Amniotic epithelial cell (primary cell): Measurements from ENCODE around the gene OR51G2.

Source experiments
- DNase-seq: peaks from one replicate; pipeline ENCODE4 v3.0.0-alpha.2; 2010; ENCODE audit warnings: low read depth

The OR51G2 gene

GRCh38 chr11:4863876-4864275, 55.3 kb downstream of the OR51G2 start:
- no peak for DNase-seq
